Left cardiac atrium (tissue), 4 donors: ENCODE data around the gene DENND5B. TPM values are rescaled to one million over a fixed set of nuclear protein-coding genes. Genes with fewer than 3 reads are reported as not detected.
"Not testable (repeated sequence)": the region's sequence is repeated elsewhere in the genome, so short reads cannot be mapped to it uniquely, and the experiment has no call there.

Source experiments
- ATAC-seq, 2 donors: fragments of 200-7000 bp; cut with Tn5 transposase; one replicate each; pipeline ENCODE4 v1.9.1; 2020; ENCODE audit warnings: mild to moderate bottlenecking in 2 of 2, moderate library complexity in 2 of 2
- DNase-seq: peaks from one replicate; pipeline ENCODE4 v3.0.0-alpha.2; 2020
- intact Hi-C, 2 donors: fragments of 100-400 bp; cut with DNase I; formaldehyde crosslinking; loops; one replicate each; pipeline versions ENCODE4 v1.14.1 to v1.15.1; 2022 to 2023
- total RNA-seq, 2 donors: library from RNA; stranded (reverse); fragmentation: NEBNext Ultra II Directional; extraction: Animal tissue kit (Norgen Biotek cat#: 25700); gene quantifications; one replicate each; pipeline ENCODE4 v1.2.1, GENCODE V29; 2021
- donor health status: DM: no; HTN: yes; CAD: no.
- donor health status: DM: no; HTN: yes; CAD: no; lungs with severe emphysema.
- donor health status: DM: yes; HTN: yes; CAD: no.
- donor health status: Dilated cardiomyopathy.

The DENND5B gene
- total RNA-seq, 2 donors from 2014 or later, result 28.7 to 33.2 TPM

DNA sequence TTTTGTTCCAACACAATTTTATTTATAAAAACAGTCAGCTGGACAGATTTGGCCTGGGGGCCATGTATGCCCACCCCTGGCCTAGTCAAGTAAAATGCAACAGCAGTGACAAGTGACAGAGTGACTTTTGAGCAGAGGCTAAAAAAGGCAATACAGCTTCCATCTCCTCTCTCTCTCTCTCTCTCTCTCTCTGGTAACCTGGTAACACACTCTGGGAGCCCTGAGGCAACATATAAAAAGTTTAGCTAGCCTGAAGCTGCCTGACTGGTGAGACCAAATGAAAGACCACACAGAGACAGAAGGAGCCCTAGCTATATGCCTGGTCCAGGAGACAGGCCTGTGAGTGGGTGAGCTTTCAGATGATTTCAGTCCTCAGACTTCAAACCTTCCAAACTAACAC is 105.4 kb downstream of the DENND5B start:
- ATAC-seq, result no peak
- intact Hi-C loops, result no loop called here
- no peak for DNase-seq

DNA sequence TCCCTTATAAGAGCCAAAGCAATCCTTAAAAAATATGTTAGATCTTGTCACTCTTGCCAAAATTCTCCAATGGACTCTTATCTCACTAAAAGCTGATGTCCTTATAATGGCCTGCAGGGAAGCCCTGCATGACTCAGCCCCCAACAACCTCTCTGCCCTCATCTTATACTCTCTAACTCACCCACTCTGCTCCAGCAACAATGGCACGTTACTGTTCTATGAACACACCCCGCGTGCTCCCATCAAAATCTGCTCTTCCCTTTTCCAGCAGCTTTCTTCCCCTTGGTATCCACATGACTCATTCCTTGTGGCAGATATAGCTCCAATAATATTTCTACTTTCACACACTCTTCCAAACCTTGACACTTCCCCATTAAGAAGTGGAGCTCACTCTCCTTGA is 108.1 kb downstream of the DENND5B start:
- ATAC-seq (peak in 1 of 2 donors; percentile 47), DNase-seq (no peak)
- intact Hi-C loops, result no loop called here

GRCh38 chr12:31481415-31481814 is 109.5 kb downstream of the DENND5B start:
- intact Hi-C loops, result no loop called here
- ATAC-seq, result no peak
- no peak for DNase-seq

DNA sequence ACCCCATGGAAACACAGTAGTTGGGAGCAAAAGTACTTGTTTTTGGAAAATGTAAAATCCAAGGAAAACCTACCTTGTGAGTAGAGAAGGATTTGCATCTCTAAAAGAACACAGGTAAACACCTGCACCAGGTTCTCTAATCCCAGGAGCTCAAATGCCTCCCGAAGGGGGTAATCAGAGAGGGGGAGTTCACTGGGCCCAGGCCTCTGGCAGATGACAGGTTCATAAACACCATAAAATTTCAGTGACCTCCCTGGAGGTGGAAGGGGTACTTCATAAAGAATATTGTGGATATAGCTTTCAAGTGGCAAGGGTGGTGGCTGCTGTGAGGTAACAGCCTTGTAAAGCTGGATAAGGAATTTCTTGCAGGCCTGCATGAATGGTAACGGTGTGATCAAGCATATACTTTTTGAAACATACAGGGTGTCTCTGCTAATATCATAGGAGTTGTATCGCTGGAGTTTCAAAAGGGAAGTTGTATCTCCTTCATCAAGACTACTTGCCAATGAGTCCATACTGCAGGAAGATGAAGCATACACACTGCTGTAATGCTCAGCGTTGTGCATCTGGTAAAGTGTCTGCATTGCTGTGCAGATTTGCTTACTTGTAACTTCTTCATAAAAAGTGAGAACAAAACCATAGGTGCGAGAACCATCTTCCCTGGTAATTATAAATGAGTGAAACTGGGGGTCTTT is 111.3 kb downstream of the DENND5B start:
- DNase-seq (no peak), ATAC-seq (no peak)
- intact Hi-C loops, result no loop called here

DNA sequence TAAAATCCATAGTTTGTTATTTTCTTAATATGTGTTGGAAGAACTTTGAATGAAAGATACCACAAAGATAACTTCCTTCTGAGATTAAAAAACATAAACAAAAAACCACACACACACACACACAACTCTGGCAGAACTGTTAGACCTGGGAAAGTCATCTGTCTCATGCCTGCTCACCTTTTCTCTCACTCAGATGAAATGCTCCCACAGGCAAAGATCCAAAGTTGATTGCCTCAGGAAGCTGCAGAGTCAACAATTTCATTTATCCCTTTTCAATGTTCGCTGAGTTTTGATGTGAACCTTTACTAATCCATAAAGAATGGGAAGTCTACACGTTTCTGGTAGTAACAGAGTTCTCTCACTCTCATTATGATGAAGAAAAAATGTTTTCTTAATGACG is 112.0 kb downstream of the DENND5B start:
- DNase-seq, result no peak
- ATAC-seq, result no peak
- intact Hi-C loops, result no loop called here

GRCh38 chr12:31478425-31478824 is 112.5 kb downstream of the DENND5B start:
- intact Hi-C loops, result no loop called here
- ATAC-seq (peak in 1 of 2 donors; percentile 30), DNase-seq (no peak)

GRCh38 chr12:31477687-31478086 is 113.2 kb downstream of the DENND5B start:
- no peak for ATAC-seq
- intact Hi-C loops, result no loop called here
- DNase-seq, result no peak

- DNase-seq (no peak), ATAC-seq (no peak)
- intact Hi-C loops, result no loop called here
These were observed 114.5 kb downstream of the DENND5B start for GRCh38 chr12:31476437-31476836.

GRCh38 chr12:31475610-31476009 is 115.3 kb downstream of the DENND5B start:
- DNase-seq, ATAC-seq, intact Hi-C loops: not testable (repeated sequence)

DNA sequence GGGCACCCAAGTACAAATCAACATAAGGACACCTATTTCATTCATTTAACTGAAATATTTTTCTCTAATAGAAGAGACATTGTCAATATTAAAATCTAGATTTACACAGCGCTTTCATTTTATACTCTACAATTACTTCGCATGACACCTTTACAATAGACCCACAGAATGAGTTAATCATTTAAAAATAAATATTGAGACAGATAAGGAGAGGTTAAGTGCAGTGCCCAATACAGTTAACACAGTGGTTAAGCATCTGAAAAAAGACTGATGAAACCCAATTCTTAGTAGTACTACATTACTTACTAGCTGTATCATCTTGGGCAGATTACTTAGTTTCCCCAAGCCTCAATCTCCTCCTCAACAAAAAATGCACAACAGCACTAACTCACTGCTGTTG is 116.2 kb downstream of the DENND5B start:
- intact Hi-C loops, result no loop called here
- DNase-seq (no peak), ATAC-seq (no peak)

GRCh38 chr12:31471823-31472222 is 119.1 kb downstream of the DENND5B start:
- DNase-seq (no peak), ATAC-seq (no peak)
- intact Hi-C loops, result no loop called here

- intact Hi-C loops, result no loop called here
- DNase-seq (no peak), ATAC-seq (no peak)
These were observed 119.9 kb downstream of the DENND5B start for GRCh38 chr12:31471051-31471450.

- no peak for ATAC-seq
- intact Hi-C loops, result no loop called here
- DNase-seq, result no peak
These were observed 120.5 kb downstream of the DENND5B start for GRCh38 chr12:31470459-31470858.

- ATAC-seq, result no peak
- intact Hi-C loops, result no loop called here
- no peak for DNase-seq
These were observed 124.2 kb downstream of the DENND5B start for GRCh38 chr12:31466768-31467167.

DNA sequence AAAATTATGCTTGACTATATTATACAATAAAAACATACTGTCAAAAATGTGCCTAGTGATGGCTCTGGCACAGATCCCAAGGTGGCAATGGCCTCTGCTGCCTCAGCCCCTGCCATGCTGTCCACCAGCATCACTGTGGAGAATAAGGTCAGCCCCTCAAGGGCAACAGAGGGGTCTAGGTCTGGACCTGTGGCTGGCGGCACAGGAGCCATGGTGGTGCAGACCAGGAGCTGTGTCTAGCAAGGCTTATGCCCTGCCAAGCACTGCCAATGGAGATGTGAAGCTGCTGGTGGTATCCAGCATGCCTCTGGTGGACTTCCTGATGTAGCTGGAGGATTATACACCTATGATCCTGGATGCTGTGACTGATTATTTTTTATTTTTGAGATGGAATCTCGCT is 125.9 kb downstream of the DENND5B start:
- intact Hi-C loops, result no loop called here
- ATAC-seq, result no peak
- no peak for DNase-seq

- no peak for DNase-seq
- ATAC-seq, result no peak
- intact Hi-C loops, result no loop called here
These were observed 130.9 kb downstream of the DENND5B start for GRCh38 chr12:31460024-31460423.

DNA sequence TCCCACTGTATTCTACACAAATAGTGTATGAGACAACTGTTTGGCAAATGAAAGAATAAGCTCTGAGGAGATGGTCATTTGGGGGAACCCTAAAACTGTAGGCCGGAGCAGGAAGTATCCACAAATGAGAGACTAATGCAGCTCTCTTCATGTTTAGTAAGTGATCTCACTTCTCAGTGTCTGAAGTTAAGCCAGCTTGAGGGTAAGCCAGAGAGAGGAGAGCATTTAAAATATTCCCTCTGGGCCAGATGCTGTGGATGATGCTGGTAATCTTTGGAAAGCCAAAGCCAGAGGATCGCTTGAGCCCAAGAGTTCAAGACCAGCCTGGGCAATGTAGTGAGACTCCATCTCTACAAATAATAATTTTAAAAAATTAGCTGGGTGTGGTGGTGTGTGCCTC is 134.4 kb downstream of the DENND5B start:
- no peak for ATAC-seq
- no peak for DNase-seq
- intact Hi-C loops, result no loop called here

GRCh38 chr12:31444736-31445135 is 146.2 kb downstream of the DENND5B start:
- no peak for DNase-seq
- intact Hi-C loops, result no loop called here
- ATAC-seq, result no peak

- ATAC-seq (no peak), DNase-seq (no peak)
- intact Hi-C loops, result no loop called here
These were observed 150.3 kb downstream of the DENND5B start for GRCh38 chr12:31440586-31440985.

GRCh38 chr12:31440134-31440533 is 150.8 kb downstream of the DENND5B start:
- intact Hi-C loops, result no loop called here
- DNase-seq (no peak), ATAC-seq (no peak)

GRCh38 chr12:31431721-31432240 is 159.2 kb downstream of the DENND5B start:
- peak in 1 of 2 donors; percentile 21 for ATAC-seq
- DNase-seq, result no peak
- intact Hi-C loops, result no loop called here
